HG03139 (cell line): ENCODE data around the gene UBR3.

Experiments
- ATAC-seq: cut with Tn5 transposase; IDR thresholded peaks from one replicate; pipeline ENCODE4 v1.9.1; 2021; ENCODE audit not compliant: unreplicated experiment

UBR3 gene

GRCh38 chr2:170038734-170039133 lies 211.5 kb downstream of the UBR3 start:
- ATAC-seq = no peak

- ATAC-seq = no peak
Measured at GRCh38 chr2:170039401-170040172, 212.3 kb downstream of the UBR3 start.

- ATAC-seq = no peak
Measured at GRCh38 chr2:170044751-170045478, 217.7 kb downstream of the UBR3 start.

GRCh38 chr2:170047331-170048065 lies 220.2 kb downstream of the UBR3 start:
- ATAC-seq = no peak

- no peak for ATAC-seq
Measured at GRCh38 chr2:170052151-170052550, 224.9 kb downstream of the UBR3 start.

- ATAC-seq = no peak
Measured at GRCh38 chr2:170054997-170055396, 227.7 kb downstream of the UBR3 start.

- no peak for ATAC-seq
Measured at GRCh38 chr2:170056900-170057299, 229.6 kb downstream of the UBR3 start.

GRCh38 chr2:170063456-170064235 lies 236.4 kb downstream of the UBR3 start:
- no peak for ATAC-seq

GRCh38 chr2:170070778-170071177 lies 243.5 kb downstream of the UBR3 start:
- no peak for ATAC-seq

GRCh38 chr2:170073288-170073687 lies 246.0 kb downstream of the UBR3 start:
- no peak for ATAC-seq

- no peak for ATAC-seq
Measured at GRCh38 chr2:170076189-170076588, 248.9 kb downstream of the UBR3 start.

- no peak for ATAC-seq
Measured at GRCh38 chr2:170077830-170078569, 250.7 kb downstream of the UBR3 start.

GRCh38 chr2:170084820-170085491 lies 257.7 kb downstream of the UBR3 start:
- no peak for ATAC-seq

GRCh38 chr2:170086117-170086688 lies 258.9 kb downstream of the UBR3 start:
- no peak for ATAC-seq

GRCh38 chr2:170086751-170087412 lies 259.6 kb downstream of the UBR3 start:
- ATAC-seq = no peak

- ATAC-seq = no peak
Measured at GRCh38 chr2:170087413-170087793, 260.1 kb downstream of the UBR3 start.

- no peak for ATAC-seq
Measured at GRCh38 chr2:170088776-170089175, 261.5 kb downstream of the UBR3 start.

- ATAC-seq = no peak
Measured at GRCh38 chr2:170090229-170090628, 263.0 kb downstream of the UBR3 start.

- no peak for ATAC-seq
Measured at GRCh38 chr2:170091436-170091835, 264.2 kb downstream of the UBR3 start.
